Breast epithelium (tissue), 4 donors: ENCODE measurements around the gene FZD7. TPM values are rescaled to one million over a fixed set of nuclear protein-coding genes. Genes with fewer than 3 reads are reported as not detected.

Source experiments
- DNase-seq, 2 donors: peaks; one replicate each; pipeline ENCODE4 v3.0.0-alpha.2; 2019; ENCODE audit warnings: low spot score in 2 of 2
- H3K27ac ChIP-seq, 2 donors: fragments of 200-600 bp; sonication (generic) in 1 of 2; one replicate each; pipeline ENCODE4 v1.5.1; 2016 to 2019; ENCODE audit warnings: mild to moderate bottlenecking in 1 of 2
- H3K27me3 ChIP-seq, 2 donors: fragments of 200-600 bp; sonication (generic) in 1 of 2; one replicate each; pipeline versions ENCODE4 v1.5.1 to v1.6.0; 2017 to 2019; ENCODE audit warnings: control low read depth in 1 of 2, mild to moderate bottlenecking in 1 of 2
- H3K36me3 ChIP-seq: fragments of 200-600 bp; one replicate; pipeline ENCODE4 v1.5.1; 2019
- H3K4me1 ChIP-seq, 2 donors: fragments of 200-600 bp; sonication (generic); one replicate each; pipeline ENCODE4 v1.5.1; 2016 to 2019; ENCODE audit warnings: control low read depth in 1 of 2
- H3K4me3 ChIP-seq, 3 donors: fragments of 200-600 bp; sonication (generic); 1 replicate in 2 of 3; 2 replicates in 1 of 3; pipeline ENCODE4 v1.5.1; 2016 to 2019; ENCODE audit warnings: mild to moderate bottlenecking in 3 of 3, moderate library complexity in 2 of 3
- H3K9me3 ChIP-seq, 2 donors: fragments of 200-600 bp; sonication (generic) in 1 of 2; one replicate each; pipeline ENCODE4 v1.5.1; 2016 to 2019; ENCODE audit warnings: control low read depth in 1 of 2
- POLR2A ChIP-seq: fragments of 450-650 bp; IDR thresholded peaks from one replicate; pipeline ENCODE4 v1.6.1; 2016; ENCODE audit warnings: antibody characterized with exemption, mild to moderate bottlenecking, moderate library complexity
- POLR2AphosphoS5 ChIP-seq, 3 donors: sonication (generic); formaldehyde crosslinking; IDR thresholded peaks; one replicate each; pipeline ENCODE4 v1.6.1; 2017; ENCODE audit warnings: antibody characterized with exemption in 3 of 3
- intact Hi-C: fragments of 100-400 bp; cut with DNase I; formaldehyde crosslinking; loops from one replicate; pipeline ENCODE4 v1.15.1; 2023; ENCODE audit warnings: low total_unique reads
- total RNA-seq, 3 donors: library from RNA; depleted of rRNA; stranded (reverse); fragments of >200 nt; gene quantifications; one replicate each; pipeline ENCODE4 v1.1.0, GENCODE V29; 2016
- TF ChIP-seq, protein P1 (sequence below), 3 donors: fragments of 450-650 bp; IDR thresholded peaks; one replicate each; pipeline ENCODE4 v1.5.1; 2016 to 2017; ENCODE audit warnings: antibody characterized with exemption in 3 of 3, mild to moderate bottlenecking in 3 of 3, moderate library complexity in 3 of 3

The FZD7 gene
- total RNA-seq, 3 donors from 2014 or later, result 12.5 to 41.4 (median 26.5) TPM

GRCh38 chr2:202006301-202006700 is 27.4 kb upstream of the FZD7 start:
- DNase-seq, result no peak
- no peaks in the 10 kb centered on the region for H3K4me1 ChIP-seq
- H3K27ac ChIP-seq, result no peak overlapping the region

DNA sequence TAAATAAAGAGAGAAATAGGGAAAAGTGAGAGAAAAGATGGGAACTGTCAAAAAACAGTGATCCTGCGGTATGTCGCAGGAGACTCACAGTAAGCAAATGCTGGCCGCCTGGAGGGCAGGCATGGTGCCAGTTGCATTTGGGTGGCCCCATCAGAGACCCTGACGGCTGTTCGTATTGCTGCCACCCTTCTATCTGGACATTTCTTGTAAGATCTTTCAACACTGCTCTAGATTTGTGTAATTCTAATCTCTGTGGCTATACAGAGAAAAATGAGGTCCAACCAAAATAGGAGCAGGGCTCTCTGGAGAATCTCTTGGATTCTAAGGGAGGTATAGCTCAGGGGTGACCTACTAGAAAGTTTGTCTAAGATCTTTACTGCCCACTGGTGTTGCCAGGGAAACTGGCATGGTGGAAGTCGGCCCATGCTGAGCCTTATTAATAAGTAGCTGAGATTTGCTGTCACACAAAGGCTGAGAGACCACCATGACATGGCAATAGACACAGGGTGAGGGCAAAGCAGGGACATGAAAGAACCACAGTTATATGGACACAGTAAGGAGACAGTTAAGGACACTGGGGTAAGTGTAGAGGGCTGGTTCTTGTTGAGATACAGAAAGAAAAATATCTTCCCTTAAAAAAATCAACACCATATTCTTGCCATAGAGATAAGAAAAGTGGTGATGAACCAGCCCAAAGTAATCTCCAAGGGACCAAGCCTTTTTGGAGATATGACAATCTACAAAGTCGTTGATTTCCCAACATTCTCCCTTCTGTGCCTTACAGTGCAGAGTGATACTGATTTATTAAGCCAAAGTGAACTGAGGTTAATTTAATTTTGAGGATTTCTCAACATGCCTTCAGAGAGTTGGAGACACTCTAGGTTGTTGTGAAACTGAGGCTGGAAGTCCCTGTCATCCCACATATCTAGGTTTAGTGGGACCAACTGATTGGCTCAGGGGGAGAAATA is 26.4 kb upstream of the FZD7 start:
- Histone ChIP-seq H3K36me3 (no peaks in the 10 kb centered on the region), H3K9me3 (no peaks in the 10 kb centered on the region), H3K27ac (no peak overlapping the region), H3K4me1 (no peaks in the 10 kb centered on the region), H3K27me3 (no peaks in the 10 kb centered on the region), H3K4me3 (no peak overlapping the region)
- intact Hi-C loops, result no loop called here
- TF ChIP-seq POLR2AphosphoS5 (IDR thresholded peaks at IDR 0.05) (peak in 1 of 3 donors; percentile 56), POLR2A (no peak)
- no peak for DNase-seq

More at GRCh38 chr2:202006301-202006700, 27.4 kb upstream of the FZD7 start:
- no peak overlapping the region for H3K4me3 ChIP-seq
- TF ChIP-seq, protein P1, sequence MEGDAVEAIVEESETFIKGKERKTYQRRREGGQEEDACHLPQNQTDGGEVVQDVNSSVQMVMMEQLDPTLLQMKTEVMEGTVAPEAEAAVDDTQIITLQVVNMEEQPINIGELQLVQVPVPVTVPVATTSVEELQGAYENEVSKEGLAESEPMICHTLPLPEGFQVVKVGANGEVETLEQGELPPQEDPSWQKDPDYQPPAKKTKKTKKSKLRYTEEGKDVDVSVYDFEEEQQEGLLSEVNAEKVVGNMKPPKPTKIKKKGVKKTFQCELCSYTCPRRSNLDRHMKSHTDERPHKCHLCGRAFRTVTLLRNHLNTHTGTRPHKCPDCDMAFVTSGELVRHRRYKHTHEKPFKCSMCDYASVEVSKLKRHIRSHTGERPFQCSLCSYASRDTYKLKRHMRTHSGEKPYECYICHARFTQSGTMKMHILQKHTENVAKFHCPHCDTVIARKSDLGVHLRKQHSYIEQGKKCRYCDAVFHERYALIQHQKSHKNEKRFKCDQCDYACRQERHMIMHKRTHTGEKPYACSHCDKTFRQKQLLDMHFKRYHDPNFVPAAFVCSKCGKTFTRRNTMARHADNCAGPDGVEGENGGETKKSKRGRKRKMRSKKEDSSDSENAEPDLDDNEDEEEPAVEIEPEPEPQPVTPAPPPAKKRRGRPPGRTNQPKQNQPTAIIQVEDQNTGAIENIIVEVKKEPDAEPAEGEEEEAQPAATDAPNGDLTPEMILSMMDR (IDR thresholded peaks at IDR 0.05), result no peak
- no peak for TF ChIP-seq POLR2AphosphoS5 (IDR thresholded peaks at IDR 0.05)
- no peak for TF ChIP-seq POLR2A
- H3K36me3 ChIP-seq, result no peaks in the 10 kb centered on the region
- H3K27me3 ChIP-seq, result no peaks in the 10 kb centered on the region
- intact Hi-C loops, result no loop called here
- no peaks in the 10 kb centered on the region for H3K9me3 ChIP-seq

DNA sequence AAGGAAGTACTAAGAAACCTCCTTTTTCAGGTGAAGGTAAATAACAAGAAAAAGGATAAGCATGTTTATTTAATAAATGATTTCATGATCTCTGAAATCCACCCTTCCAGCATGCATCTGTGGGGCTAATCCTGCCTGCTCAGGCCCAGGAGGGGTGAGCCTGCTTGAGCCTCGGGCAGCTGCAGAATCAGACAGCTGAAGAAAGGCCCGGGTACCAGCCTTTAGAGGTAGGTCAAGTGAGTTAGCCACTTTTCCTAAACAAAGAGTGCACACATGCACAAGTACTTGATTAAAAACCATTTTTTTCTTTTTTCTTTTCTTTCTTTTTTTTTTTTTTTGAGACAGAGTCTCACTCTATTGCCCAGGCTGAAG is 25.7 kb upstream of the FZD7 start:
- Histone ChIP-seq H3K27ac (no peak overlapping the region), H3K9me3 (no peaks in the 10 kb centered on the region), H3K4me3 (no peak overlapping the region), H3K36me3 (no peaks in the 10 kb centered on the region), H3K4me1 (no peaks in the 10 kb centered on the region), H3K27me3 (no peaks in the 10 kb centered on the region)
- no peak for TF ChIP-seq POLR2AphosphoS5 (IDR thresholded peaks at IDR 0.05)
- TF ChIP-seq, protein P1 (IDR thresholded peaks at IDR 0.05), result no peak
- TF ChIP-seq POLR2A, result no peak
- intact Hi-C loops, result no loop called here
- no peak for DNase-seq

GRCh38 chr2:202009019-202009481 is 24.6 kb upstream of the FZD7 start:
- no peak overlapping the region for H3K27ac ChIP-seq

DNA sequence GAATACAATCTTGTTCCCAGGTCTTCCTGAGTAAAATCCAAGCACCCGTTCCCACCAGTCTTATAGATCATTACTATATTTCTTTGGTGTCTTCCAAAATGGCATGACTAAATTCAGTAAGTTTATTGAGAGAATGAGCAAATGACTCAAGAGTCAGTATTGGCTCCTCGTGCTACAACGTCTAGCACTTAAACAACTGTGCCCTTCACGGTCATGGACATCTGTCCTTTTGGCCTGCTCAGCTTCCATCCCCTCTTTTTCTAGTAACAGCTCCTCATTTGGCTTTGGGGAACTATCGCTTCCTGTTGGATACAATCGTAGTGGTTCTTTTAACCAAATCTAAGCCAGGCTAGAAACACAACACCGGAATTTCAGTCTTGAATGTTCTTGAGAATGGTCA is 24.1 kb upstream of the FZD7 start:
- no peaks in the 10 kb centered on the region for H3K4me1 ChIP-seq
- no peaks in the 10 kb centered on the region for H3K9me3 ChIP-seq
- H3K4me3 ChIP-seq, result no peak overlapping the region
- H3K27me3 ChIP-seq, result no peaks in the 10 kb centered on the region
- H3K27ac ChIP-seq, result no peak overlapping the region
- TF ChIP-seq POLR2A (no peak), POLR2AphosphoS5 (IDR thresholded peaks at IDR 0.05) (no peak)
- TF ChIP-seq, protein P1 (IDR thresholded peaks at IDR 0.05), result no peak
- H3K36me3 ChIP-seq, result no peaks in the 10 kb centered on the region
- DNase-seq, result no peak
- intact Hi-C loops, result no loop called here

More at GRCh38 chr2:202009019-202009481, 24.6 kb upstream of the FZD7 start:
- TF ChIP-seq POLR2A (no peak), POLR2AphosphoS5 (IDR thresholded peaks at IDR 0.05) (no peak)
- TF ChIP-seq, protein P1 (IDR thresholded peaks at IDR 0.05), result no peak
- intact Hi-C loops, result no loop called here
- Histone ChIP-seq H3K4me3 (no peak overlapping the region), H3K27me3 (no peaks in the 10 kb centered on the region), H3K4me1 (no peaks in the 10 kb centered on the region), H3K36me3 (no peaks in the 10 kb centered on the region), H3K9me3 (no peaks in the 10 kb centered on the region)
- no peak for DNase-seq
